Measurements from ENCODE around the gene RBFOX2.

RBFOX2 gene

GRCh38 chr22:35970616-35971455 is 57.8 kb downstream of the RBFOX2 start:
- DNase-seq: no peak

GRCh38 chr22:35967046-35967397 is 61.6 kb downstream of the RBFOX2 start:
- DNase-seq: no peak

GRCh38 chr22:35966314-35967045 is 62.1 kb downstream of the RBFOX2 start:
- DNase-seq: no peak

- DNase-seq: no peak
Observed at GRCh38 chr22:35963237-35963810, 65.3 kb downstream of the RBFOX2 start.

GRCh38 chr22:35961480-35962295 is 66.9 kb downstream of the RBFOX2 start:
- DNase-seq: no peak

GRCh38 chr22:35960854-35961253 is 67.8 kb downstream of the RBFOX2 start:
- no peak for DNase-seq

GRCh38 chr22:35959121-35959800 is 69.4 kb downstream of the RBFOX2 start:
- DNase-seq: no peak

- no peak for DNase-seq
Observed at GRCh38 chr22:35958334-35958733, 70.3 kb downstream of the RBFOX2 start.

- DNase-seq: no peak
Observed at GRCh38 chr22:35957589-35957988, 71.0 kb downstream of the RBFOX2 start.

GRCh38 chr22:35956850-35957249 is 71.8 kb downstream of the RBFOX2 start:
- no peak for DNase-seq

- DNase-seq: no peak
Observed at GRCh38 chr22:35955546-35955945, 73.1 kb downstream of the RBFOX2 start.

- DNase-seq: no peak
Observed at GRCh38 chr22:35952576-35952975, 76.0 kb downstream of the RBFOX2 start.

- DNase-seq: no peak
Observed at GRCh38 chr22:35950262-35950661, 78.4 kb downstream of the RBFOX2 start.

GRCh38 chr22:35949243-35949642 is 79.4 kb downstream of the RBFOX2 start:
- no peak for DNase-seq

GRCh38 chr22:35947794-35948425 is 80.7 kb downstream of the RBFOX2 start:
- no peak for DNase-seq

GRCh38 chr22:35944458-35944857 is 84.2 kb downstream of the RBFOX2 start:
- DNase-seq: no peak

- DNase-seq: no peak
Observed at GRCh38 chr22:35940166-35940565, 88.5 kb downstream of the RBFOX2 start.

- DNase-seq: no peak
Observed at GRCh38 chr22:35938226-35938625, 90.4 kb downstream of the RBFOX2 start.

GRCh38 chr22:35930933-35931332 is 97.7 kb downstream of the RBFOX2 start:
- DNase-seq: no peak

GRCh38 chr22:35928285-35928798 is 100.3 kb downstream of the RBFOX2 start:
- no peak for DNase-seq

- DNase-seq: no peak
Observed at GRCh38 chr22:35923026-35923425, 105.6 kb downstream of the RBFOX2 start.

GRCh38 chr22:35921777-35922176 is 106.8 kb downstream of the RBFOX2 start:
- DNase-seq: peak; percentile 64

All from activated CD8-positive, alpha-beta memory T cell treated with anti-CD3 and anti-CD28 coated beads for 24 hours (primary cell).